ENCODE results near the gene ARPIN. TPM values are rescaled to one million over a fixed set of nuclear protein-coding genes. Genes with fewer than 3 reads are reported as not detected.

Gene ARPIN
- total and polyA plus RNA-seq, 2 experiments from 2014 or later = 0.79 to 2.8 TPM

GRCh38 chr15:89947385-89947784 lies 34.6 kb upstream of the ARPIN start:
- Mint-ChIP-seq H3K27me3 (ENCODE audit: insufficient read depth, low read depth, poor library complexity) (no peaks in the 10 kb centered on the region), H3K4me3 (no peak overlapping the region), H3K36me3 (ENCODE audit: low read depth) (no peaks in the 10 kb centered on the region), H3K27ac (no peak overlapping the region), H3K4me1 (no peaks in the 10 kb centered on the region), H3K9me3 (no peaks in the 10 kb centered on the region; the same call in 2 of the 3 replicates)
- TF ChIP-seq JUNB (IDR thresholded peaks at IDR 0.05; ENCODE audit: unreplicated experiment) (no peak), REST (IDR thresholded peaks at IDR 0.05; ENCODE audit: unreplicated experiment) (no peak), ZNF331 (CRISPR knock-in tag; IDR thresholded peaks at IDR 0.05; ENCODE audit: low read depth) (no peak), ZNF462 (CRISPR knock-in tag; IDR thresholded peaks at IDR 0.05) (no peak), POLR2AphosphoS5 (IDR thresholded peaks at IDR 0.05; ENCODE audit: low read depth) (no peak), EZH2phosphoT487 (IDR thresholded peaks at IDR 0.05; ENCODE audit: unreplicated experiment) (no peak), CTCF (conservative IDR thresholded peaks at IDR 0.05; ENCODE audit: low read depth in 2 of 2) (no peak), NANOG (IDR thresholded peaks at IDR 0.05; ENCODE audit: borderline replicate concordance) (no peak)
- Histone ChIP-seq H3K4me1 (ENCODE audit: insufficient read depth) (no peaks in the 10 kb centered on the region), H3K27ac (ENCODE audit: low read depth) (no peak overlapping the region), H3K4me3 (no peak overlapping the region), H3K9me2 (ENCODE audit: insufficient read depth) (no peaks in the 10 kb centered on the region), H2AFZ (no peak overlapping the region), H3K79me2 (replicated peaks; ENCODE audit: insufficient read depth) (no peaks in the 10 kb centered on the region), H3F3A (replicated peaks; ENCODE audit: low read depth) (no peaks in the 10 kb centered on the region), H4K20me1 (replicated peaks; ENCODE audit: insufficient read depth) (no peaks in the 10 kb centered on the region), H3K4me2 (no peak overlapping the region), H3K36me3 (ENCODE audit: insufficient read depth) (no peaks in the 10 kb centered on the region), H3K27me3 (ENCODE audit: insufficient read depth) (no peaks in the 10 kb centered on the region)
- ATAC-seq (no peak), DNase-seq (ENCODE audit: low spot score) (no peak)
